GM19238 (cell line): ENCODE data around the gene PSRC1.
A peak's percentile ranks its signal among the peaks of the same experiment; 100 is the strongest.
"Not testable (repeated sequence)": the region's sequence is repeated elsewhere in the genome, so short reads cannot be mapped to it uniquely, and the experiment has no call there.

Source experiments
- DNase-seq: peaks from one replicate; pipeline ENCODE4 v3.0.0; 2011; ENCODE audit warnings: low spot score; ENCODE audit not compliant: insufficient read length

PSRC1 gene

DNA sequence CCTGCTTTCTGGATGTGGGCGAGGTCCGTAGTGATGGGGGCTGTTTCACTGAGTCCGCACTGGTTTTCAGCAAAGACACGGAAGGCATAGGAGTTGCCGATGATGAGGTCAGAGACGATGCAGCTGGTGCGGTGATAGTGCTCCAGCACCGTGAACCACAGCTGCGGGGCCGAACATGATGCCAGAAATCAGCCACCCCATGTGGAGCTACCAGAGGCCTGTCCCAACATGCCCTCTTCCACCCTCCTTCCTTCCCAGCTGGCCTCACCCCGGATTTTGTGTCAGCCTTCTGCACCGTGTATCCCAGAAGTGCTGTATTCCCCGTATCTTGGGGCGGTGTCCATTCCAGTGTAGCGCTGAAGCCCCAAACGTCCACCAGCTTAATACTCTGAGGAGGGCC, 13.8 kb upstream of the PSRC1 start:
- DNase-seq = no peak

GRCh38 chr1:109295712-109296415, 12.9 kb upstream of the PSRC1 start:
- DNase-seq = no peak

DNA sequence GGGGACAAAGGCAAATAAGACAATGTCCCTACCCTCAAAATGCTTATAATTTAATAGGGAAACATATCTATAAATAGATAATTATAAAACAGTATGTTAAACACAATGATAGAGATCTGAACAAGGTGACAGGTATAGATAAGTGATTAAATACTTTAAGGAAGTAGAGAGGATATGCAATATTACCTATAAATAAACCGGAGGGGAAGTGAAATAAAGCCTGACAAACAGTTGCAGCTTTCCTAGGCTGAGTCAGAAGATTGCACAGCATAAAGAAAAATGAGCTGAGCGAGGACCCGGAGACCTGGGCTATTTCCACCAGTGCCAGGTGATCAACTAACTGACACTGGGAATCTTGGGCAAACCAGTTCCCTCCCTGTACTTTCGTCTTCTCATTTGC, 11.5 kb upstream of the PSRC1 start:
- DNase-seq = no peak

GRCh38 chr1:109293026-109293425, 10.1 kb upstream of the PSRC1 start:
- no peak for DNase-seq

DNA sequence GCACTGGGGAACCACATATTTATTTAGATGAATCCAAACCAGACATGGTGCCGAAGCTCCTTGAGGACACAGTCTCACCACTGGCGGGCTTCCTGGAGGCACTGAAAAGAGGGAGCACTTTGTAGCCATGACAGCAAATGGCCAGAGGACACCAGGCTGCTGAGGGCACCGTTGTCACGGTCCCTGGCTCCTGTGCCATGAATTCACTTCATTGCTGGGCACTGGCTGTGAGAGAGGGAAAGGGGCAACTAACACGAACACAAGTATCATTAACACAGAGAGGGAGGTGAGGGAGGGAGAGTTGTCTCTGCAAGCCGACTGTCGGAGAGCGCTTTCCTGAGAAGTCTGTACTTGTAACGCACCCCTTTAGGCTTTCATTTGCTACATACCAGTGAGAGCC, 9.4 kb upstream of the PSRC1 start:
- no peak for DNase-seq

GRCh38 chr1:109290998-109291397, 8.1 kb upstream of the PSRC1 start:
- DNase-seq = no peak

DNA sequence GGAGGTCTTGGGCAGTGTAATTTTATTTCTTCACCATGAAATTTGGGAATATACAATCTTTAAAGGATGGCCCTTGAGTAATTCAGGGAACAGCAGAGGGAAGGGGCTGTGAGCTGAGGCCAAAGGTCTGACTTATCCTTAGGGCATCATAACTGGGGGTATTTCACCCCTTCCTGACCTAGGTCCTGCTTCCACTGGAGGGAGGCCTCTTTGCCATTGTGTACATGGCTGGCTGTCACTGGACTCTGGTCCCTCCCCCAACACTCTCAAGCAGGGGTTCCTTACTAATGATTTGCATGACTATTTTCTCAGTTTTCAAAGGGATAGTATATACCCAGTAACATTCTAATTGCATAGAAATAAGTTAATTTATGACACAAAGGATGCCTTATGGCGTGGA, 7.2 kb upstream of the PSRC1 start:
- DNase-seq = no peak

DNA sequence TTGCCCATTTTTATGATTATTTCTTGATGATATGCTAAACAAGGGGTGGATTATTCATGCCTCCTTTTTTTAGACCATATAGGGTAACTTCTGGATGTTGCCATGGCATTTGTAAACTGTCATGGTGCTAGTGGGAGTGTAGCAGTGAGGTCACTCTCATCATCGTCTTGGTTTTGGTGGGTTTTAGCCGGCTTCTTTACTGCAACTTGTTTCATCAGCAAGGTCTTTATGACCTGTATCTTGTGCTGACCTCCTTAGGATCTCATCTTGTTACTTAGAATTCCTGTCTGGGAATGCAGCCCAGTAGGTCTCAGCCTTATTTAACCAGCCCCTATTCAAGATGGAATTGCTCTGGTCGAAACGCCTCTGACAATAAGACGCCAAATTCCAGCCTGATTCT, 3.8 kb upstream of the PSRC1 start:
- not testable (repeated sequence) for DNase-seq

- no peak for DNase-seq
Observed at GRCh38 chr1:109283748-109284600, 1.0 kb upstream of the PSRC1 start.

DNA sequence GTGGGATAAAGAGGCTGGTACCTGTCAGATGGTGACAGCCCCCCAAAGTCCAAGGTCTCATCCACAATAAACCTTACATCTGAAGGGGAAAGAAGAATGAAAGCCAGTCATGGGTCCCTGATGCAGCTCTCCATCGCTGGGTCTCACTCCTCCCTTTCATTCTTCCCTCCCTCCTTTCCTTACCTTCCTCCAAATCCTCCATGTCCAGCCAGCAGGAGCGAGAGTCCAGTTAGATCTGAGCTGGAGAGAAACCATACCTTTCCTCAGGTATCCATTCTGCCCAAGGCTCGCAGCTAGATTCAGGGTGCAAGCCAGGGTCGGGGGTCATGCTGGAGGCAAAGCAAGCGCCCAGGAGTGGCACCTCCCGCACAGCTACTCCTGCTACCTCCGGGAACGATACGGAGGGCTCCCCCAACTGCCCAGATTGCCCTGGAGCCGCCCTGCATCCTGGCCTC, 421 bp downstream of the PSRC1 start:
- DNase-seq = no peak

DNA sequence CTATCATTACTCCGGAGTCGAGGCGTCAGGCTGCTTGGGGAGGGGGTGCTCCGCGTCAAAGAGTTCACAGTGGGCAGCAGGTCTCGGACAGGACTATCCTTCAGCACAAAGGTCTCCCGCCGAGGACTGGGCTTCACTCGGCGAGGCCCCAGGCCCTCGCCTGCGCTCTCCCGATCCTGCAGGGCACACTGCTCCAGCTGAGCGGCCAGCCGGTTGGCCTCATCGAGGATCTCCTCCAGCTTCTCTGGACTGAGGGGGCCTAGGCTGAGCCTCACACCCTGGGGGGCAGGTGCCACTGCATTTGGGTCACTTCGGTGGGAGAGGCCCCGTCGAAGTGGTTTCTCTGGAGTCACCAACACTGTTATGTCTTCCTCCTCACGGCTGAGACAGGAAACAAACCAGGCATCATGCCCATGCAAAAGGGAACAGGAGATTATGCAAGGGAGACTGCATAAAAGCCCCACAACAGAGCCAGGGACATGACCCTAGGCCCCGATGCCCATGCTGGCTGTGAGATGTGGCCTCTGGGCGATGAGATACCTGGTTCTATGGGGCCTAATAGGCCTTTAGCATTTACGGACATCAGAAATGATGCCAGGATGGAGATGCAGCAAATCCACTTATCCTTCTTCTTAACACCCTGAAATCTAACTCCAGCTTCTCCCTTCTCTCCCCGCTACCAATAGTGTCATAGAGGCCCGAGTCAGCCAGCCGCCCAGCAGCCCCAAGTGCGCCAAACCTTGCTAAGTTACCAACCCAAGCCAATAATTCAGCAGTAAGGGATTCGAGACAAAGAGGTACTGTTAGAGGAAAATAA, 1.1 kb downstream of the PSRC1 start:
- DNase-seq = no peak

DNA sequence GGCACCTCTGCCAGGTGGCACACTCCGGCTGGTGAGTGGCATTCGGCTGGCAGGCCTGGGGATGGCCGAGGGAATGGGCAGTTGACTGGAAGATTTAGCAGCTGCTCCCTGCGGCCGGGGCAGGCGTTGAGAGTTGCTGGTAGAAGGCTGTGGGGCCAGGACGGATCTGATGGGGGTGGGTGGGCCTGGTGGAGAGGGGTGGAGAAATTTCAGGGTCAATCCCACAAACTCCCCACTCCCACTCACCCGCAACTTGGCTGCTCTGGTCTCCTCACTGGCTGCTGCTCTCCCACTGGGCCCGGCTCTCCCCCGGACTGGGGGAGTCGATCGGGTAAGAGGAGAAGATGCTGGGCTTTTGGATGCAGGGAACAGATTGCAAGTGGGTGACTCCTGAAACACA, 2.1 kb downstream of the PSRC1 start:
- no peak for DNase-seq

- DNase-seq = no peak
Observed at GRCh38 chr1:109279615-109280278, 3.2 kb downstream of the PSRC1 start.

GRCh38 chr1:109277434-109278204, 5.3 kb downstream of the PSRC1 start:
- peak; percentile 83 for DNase-seq

- no peak for DNase-seq
Observed at GRCh38 chr1:109275706-109276345, 7.1 kb downstream of the PSRC1 start.

GRCh38 chr1:109274533-109275476, 8.1 kb downstream of the PSRC1 start:
- DNase-seq = no peak

- DNase-seq = no peak
Observed at GRCh38 chr1:109273570-109274288, 9.2 kb downstream of the PSRC1 start.

DNA sequence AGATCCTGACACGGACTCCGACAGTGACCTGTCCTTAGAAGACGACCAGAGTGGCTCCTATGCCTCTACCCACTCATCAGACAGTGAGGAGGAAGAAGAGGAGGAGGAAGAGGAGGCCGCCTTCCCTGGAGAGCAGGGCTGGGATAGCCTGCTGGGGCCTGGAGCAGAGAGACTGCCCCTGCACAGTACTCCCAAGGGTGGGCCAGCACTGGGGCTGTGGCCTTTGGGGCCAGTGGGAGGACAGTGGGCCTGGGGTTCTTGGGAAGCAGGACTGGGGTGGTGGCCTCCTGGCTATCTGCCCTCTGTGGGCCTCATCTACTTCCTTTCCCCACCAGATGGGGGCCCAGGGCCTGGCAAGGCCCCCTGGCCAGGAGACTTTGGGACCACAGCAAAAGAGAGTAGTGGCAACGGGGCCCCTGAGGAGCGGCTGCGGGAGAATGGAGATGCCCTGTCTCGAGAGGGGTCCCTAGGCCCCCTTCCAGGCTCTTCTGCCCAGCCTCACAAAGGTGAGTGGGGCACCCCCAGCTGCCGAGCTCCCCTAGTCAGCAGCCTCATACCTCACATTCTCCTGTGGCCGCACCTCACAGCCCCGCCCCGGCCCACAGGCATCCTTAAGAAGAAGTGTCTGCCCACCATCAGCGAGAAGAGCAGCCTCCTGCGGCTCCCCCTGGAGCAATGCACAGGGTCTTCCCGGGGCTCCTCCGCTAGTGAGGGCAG, 10.0 kb downstream of the PSRC1 start:
- no peak for DNase-seq
